Stimulated activated naive CD4-positive, alpha-beta T cell treated with Interleukin-2 at 50 U/mL for 16 hours (primary cell): ENCODE data around the gene SATB2.

ENCODE experiments used
- DNase-seq: peaks from one replicate; lab custom pipeline; 2025; lab: John Stamatoyannopoulos, UW

The SATB2 gene

DNA sequence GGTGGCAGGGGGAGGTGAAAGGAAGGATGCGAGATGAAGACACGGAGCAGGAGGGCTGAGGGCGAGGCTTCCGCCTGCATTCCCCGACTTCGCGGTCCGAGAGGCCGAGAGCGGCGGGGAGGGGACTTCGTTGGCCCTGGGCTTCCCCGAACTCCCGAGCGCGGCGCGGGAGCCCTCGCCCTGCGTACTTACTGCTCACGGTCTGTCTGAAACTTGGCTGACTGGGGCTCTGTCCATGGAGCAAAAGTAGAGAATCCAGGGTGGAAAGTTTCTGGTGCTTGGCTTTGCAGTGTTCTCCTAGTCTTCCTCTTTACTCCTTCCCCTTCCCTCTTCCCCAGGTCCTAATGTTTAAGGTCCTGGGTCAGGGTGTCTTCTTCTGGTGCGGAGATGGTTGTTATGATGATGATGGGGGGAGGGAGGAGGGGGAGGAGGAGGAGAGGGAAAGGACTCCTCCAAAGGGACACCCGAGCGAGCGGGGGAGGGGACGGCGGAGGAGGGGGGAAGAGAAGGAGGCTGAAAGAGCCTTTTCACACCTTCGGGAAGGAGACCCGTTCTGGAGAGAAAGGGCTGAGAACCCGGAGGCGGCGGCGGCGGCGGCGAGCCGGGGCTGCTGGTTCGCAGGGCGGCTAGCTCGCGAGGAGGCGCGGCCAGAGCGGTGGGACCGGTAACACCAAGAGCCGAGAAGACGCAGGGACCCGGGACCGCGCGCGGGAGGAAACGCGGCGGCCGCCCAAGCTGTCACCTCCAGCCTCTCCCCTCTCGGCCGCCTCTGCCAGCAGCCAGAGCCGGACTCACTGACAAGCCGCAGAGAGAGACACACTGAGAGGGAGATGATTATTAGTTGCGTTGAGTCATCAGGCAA, at the start of gene SATB2:
Gene SATB2 (minus strand): TSS at position 793 of the 862 bp plus-strand sequence. CDS start 1,902 bp downstream, outside the sequence.
- peak; percentile 25 for DNase-seq

DNA sequence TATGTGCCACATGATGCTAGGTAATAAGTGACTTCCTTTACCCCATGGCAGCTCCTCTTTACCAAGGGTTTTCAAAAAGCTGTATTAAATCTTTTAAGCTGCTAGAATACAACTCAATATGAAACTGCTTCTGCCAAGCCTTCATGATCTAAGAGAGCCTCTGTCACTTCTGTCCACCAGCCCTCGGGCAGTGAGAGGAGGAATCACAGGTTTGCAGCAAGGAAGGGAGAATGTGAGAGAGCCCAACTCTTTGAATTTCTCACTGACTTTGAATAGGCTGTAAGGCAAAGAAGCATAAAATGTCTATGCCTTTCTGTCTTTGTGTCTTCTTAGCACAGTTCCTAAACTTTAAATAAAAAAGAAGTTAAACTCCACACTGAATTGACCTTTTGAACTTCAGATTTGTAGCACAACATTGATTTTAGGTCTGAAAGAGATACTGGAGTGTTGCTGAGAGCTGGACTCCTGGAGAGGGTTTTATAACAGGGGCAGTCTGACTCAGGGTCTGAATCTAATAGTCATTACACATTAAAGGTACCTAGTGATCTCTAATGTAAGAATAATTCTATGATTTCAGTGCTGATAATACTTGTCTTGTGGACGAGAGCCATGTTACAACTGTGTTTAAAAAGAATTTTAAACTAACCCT, 48.1 kb upstream of the SATB2 start:
- DNase-seq, result no peak

DNA sequence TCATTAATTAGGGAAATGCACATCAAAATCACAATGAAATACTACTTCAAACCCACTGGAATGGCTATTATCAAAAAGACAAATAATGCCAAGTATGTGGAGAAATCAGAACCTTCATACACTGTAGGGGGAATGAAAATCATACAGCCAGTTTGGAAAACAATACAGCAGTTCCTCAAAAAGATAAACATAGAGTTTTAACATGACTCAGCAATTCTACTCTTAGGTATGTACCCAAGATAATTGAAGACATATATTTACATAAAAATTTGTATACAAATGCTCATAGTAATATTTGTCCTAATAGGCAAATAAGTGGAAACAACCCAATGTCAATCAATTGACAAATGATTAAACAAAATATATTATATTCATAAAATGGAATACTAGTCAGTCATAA, 45.4 kb upstream of the SATB2 start:
- DNase-seq, result no peak

DNA sequence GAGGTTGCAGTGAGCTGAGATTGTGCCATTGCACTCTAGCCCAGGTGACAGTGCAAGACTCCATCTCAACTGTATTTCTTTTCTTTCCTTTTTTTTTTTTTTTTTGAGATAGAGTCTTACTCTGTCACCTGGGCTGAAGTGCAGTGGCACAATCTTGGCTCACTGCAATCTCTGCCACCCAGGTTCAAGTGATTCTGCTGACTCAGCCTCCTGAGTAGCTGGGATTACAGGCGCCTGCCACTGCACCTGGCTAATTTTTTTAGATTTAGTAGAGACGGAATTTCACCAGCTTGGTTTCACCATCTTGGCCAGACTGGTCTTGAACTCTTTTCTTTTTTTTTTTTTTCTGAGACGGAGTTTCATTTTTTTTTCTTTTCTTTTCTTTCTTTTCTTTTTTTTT, 41.3 kb upstream of the SATB2 start:
- no peak for DNase-seq

DNA sequence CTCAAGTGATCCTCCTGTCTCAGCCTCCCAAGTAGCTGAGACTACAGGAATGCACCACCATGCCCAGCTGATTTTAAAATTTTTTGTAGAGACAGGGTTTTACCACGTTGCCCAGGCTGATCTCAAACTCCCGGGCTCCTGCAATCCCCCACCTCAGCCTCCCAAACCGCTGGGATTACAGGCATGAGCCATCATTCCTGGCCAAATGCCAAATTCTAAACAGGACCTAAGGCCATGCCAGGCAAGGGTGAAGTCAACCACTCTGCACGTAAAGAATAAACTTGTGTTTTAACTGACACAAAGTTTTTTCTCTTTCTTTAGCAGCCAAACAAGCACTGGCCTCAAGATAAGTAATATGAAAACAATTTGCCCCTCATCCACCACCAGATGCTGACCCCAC, 37.4 kb upstream of the SATB2 start:
- no peak for DNase-seq

DNA sequence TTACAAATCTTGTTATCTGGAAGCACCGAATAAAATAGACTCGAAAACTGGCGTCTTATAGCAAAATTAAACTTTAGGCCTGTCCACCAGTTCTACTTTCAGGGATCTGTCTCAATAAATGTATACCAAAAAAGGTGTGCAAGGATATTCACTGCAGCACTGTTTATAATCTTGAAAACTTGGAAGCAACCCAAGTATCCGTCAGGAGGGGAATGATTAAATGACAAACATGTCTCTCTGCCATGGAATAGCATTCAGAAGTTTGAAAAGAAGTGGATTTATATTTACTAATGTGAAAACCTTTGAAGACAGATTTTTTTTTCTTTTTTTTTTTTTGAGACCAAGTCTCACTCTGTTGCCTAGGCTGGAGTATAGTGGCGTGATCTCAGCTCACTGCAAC, 32.3 kb upstream of the SATB2 start:
- DNase-seq, result no peak

DNA sequence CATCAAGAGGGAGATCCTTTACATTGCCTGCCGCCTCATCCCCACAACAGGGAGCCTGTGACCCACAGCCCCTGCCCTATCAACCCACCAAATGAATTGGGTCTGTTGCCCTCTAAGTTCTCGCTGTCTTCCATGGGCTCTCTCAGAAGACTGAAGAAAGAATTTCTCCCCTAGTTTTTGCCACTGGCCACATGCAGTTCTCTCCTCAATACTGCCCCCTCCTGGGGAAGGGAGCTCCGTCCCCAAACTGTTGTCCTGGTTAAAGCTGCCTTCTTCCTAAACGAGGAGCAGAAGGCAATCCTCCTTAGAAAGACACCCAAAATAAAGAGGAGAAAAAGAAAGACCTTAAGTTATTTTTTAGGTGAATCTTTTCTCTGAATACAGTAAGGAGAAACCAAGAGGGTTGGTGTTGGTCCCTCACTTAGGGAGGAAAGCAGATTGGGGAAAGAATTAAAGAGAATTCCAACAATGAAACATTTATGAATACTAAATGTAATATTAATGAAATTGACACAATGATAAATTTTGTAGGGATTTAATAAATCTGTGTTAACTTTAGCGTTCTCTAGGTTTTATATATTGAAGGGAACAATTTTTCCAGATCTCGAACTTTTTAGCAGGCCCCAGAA, 31.1 kb upstream of the SATB2 start:
- DNase-seq, result peak; percentile 14

DNA sequence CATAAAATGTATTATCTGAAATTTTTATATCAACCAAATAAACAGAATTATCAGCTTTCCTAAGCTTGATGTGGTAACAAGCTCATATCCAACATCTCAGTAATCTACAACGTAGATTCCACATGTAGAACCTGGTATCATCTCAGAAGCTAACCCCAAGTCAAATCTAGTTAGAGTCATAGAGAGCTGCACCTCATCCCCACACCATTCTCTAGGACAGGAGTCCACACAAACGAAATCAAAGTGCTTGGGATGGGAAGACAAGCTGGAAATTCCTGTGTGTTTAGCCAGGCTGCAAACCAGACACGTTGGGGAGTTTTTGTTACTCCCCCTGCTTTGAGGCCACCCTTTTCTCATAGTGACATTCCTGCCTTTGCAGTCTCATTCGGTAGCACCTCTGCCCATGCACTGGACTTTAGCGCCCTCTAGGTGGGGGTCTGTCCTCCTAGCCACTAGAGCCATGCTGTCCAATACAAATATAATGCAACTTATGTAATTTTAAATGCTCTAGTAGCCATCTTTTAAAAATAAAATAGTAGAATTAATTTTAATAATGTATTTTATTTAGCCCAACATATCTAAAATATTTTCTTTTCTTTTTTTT, 28.1 kb upstream of the SATB2 start:
- no peak for DNase-seq

DNA sequence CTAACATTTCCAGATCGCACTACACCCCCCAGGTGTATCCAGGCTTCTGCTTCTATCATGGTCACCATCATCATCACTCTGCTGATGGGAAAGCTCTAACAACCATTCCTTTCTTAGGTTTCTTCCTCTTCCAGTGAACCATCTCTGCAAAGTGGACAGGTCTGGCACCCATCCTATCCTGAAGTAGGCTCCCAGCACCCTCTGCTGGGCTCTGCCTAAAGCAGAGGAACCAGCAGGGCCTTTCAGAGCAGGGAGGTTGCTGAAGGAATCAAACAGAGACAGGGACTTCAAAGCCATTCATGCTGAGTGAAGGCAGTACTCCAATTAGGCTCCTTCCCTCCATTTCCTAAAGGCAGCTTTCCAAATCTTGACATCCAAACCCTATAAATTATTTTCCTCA, 27.2 kb upstream of the SATB2 start:
- DNase-seq, result no peak

DNA sequence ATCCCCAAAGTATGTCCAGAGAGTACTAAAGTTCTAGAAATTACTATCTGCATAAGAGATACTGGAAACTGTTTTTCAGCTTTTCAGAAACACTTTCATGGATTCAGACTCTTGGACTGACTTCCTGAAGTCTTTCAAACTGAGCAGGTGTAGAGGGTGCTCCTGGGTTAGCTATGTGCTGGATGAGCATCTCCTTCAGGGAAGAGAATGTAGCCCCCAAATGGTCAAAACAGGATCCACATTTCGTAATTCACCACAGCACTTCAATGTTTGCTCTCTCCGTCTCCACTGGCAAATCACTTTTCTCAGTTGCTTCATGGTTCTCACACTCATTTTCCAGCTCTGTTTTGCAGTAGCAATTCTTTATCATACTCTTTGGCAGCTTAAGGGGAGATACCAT, 23.2 kb upstream of the SATB2 start:
- DNase-seq, result no peak

DNA sequence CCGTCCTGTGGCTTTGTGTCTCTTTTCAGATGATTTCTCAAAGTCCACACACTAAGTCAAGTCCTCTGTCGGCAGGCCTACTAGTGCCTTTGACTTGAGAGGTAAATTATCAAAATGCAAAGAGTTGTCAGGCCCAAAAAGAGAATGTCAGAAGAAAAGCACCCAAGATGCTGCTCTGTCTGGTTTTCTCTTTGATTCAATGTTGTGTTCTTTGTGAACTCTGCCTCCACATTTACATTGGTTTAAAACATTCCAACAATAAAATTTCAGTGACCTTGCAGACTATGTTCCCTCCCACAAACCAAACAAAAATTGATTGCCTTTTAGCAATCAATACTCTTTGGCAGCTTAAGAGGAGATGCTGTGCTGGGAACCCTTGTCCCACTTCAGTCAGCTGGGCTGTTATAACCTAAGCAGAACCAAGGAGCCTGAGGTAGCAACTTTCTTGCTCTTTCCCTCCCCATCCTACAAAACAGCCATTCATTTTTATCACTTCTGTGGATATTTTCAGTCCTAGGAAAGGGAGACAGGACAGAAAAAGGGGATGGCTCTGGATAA, 19.6 kb upstream of the SATB2 start:
- DNase-seq, result no peak

DNA sequence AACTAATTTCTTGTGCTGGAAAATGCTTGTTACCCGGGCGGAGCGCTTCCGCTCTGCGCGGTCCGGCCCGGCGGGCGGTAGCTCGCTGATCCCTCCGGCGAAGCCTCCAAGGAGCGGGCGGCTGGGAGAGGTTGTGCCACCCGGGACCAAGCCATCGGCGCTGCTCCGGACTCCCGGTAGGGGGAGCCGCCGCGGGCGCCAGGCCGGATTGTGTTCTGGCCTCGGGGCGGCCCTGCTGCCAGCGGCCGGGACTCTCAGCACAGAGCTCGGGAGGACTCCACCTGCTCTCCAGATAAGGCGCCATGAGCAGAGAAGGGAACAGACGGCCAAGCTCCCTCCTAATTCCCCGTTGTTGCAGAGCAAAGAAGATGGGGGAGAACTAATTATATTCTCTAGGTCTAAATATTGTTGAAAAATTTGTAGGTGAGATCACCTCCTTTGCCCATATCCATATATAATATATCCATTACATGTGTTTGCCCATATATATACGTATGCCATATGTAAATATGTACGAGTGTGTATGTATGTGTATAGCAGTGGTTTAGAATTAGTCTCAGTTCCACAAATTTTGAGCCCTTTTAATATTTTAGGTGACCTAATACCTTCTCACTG, 13.8 kb upstream of the SATB2 start:
- DNase-seq, result no peak

DNA sequence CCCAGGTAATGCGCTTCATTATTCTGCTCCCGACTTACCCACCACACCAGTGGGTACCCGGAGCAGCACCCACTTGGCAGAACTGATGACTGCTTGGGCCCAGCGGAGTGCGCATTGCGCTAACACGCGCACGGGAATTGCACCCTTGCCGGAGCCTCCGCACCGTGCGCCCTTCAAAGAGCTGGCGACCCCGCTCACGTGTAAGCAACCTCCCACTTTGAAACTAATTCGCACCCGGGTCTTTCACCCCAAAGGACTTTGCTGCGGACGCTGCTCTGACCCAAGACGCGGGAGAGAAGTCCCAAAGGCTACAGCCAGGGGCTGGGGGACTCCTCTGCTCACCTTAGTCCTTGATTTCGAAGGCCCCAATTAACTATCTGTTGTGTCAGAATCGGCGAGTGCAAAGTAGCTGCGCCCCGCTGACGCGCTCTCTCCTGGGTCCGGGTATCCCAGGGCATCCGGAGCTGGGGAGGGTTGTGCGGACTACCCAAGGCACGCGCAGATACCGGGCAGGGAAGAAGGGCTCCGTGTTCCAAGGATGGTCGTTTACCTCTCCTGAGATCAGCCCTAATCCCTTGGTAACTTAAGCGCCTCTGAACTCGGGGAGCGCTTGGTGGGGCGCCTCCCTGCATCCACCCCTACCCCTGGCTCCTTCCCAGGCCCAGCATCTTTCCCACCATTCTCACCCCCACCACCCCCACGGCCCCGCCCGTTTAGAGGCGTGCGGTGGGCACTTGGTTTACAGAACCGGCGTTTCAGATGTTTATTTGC, 13.1 kb upstream of the SATB2 start:
- DNase-seq, result no peak

DNA sequence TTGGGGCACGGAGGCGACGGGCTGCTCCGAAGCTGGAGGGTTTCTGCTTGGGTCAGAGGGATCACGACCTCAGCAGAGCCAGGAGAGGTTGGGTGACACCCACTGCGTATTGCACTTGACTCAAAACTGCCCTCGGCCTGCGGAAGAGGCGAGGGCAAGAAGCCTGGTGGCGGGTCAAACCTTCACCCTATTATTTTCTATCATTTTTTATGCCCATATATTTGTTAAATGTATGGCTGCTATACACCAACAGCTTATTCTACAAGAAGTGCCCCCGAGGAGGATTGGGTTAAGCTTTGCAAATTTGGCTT, 12.6 kb upstream of the SATB2 start:
- no peak for DNase-seq

DNA sequence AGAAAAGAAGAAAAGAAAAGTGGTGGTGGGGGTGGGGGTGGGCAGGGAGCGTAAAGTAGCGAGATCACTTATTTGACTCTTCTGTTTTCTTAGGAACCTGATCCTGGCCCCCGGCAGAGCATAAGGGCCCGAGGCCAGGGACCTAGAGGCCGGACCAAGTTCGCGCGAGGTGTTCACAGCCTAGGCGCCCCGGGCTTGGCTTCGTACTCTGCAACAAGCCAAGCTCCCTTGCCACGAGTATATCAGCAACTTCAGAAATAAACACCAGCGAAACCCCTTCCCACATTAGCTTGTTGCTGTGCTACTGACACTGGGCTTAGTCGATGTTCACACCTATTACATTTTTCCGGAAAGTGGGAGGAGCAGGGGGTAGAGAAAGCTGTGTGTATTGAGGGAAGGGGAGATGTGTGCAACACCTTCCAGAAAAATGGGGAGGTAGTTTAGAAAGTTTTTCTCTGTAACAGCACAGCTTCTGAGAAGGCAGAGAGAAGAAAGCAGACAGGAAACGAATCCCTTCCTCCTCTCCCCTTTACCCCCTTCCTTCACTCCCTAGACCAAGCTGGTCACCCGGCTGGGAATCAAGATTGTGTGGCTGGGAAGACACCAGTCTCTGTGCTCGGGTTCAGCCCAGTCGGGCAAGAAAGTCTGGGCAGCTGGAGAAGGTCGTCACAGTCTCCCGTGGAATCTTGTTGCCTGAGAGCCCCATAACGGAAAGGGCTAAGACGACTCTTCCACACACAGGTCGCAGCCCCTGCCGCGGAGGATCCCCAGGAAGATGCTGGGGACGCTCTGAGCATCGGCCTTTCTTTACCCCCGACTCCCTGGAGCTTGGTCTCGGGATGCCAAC, 12.0 kb upstream of the SATB2 start:
- no peak for DNase-seq

DNA sequence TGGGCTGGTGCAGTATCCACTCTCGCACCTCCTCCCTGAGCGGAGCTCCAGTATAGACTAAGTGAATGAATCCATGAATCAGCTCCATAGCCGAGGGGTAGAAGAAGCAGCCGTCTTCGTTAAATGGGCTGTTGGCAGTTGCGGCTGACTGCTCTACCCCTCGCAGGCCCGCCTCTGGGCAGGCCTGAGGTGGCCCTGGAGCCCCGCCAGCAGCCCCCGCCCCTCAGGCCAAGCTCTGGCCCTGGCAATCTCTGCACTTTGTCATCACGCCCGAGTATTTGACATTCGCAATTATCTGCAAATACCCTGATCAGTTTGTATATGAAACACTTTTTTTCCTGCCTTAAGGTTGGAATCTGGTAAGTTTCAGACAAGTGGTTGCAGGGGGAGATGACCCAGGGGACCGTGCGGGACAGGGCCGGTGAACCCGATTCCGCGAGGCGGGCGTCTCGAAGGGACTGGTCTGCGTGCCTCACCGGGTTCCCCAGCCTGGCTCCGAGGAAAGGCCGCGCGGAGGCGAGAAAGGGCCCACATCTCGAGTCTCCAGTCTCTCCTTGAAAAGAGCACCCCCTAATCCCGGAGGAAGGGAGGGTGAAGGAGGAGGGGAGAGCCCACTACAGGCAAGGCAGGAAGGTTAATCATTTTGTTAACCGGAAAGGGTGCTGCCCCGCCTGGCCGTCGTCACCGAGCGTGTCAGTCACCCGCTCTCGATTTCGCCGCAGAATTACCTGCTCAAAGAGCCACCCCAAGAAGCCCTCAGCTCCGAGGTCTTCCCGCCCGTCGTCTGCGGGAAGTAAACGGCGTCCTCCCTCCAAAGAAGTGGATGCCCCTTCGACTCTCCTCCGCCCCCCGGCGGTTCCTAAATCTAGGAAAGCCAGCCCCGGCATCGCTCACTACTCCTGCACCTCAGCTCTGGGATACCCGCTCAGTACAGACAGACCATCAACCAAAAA, 11.1 kb upstream of the SATB2 start:
- no peak for DNase-seq

DNA sequence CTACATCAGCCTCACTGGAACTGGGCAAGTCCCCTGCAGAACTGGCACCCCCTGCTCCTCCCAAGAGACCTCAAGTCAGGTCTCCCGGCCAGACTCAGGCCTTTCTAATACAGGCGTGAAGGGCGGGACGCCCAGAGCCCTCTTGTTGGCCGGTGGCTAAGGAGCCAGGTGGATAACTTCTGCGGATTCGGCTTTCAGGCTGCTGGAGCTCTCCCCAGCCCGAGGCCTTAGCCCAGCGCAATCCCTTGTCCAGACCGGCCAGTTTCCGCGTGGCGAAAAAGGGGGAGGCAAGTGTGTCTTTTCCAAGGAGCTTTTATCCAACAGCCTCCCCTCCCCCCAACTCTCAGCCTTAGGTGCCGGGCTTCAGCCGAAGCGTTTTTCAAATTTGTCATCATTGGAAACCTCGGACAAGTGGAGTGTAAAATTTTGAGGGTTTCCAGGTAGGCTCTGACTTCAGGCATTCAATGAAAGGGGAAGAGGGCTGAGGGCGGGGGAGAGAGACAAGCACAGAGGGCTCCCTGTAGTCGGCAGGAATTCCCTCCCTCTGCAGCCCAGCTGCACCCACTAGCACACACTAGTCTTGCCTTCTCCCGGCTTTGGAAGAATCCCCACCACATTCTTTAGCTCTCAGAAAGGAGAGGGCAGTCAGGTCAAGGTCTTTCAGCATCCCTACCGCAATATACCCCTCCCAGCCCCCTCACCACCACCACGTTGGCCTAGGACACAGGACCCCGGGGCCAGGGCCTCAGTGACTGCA, 9.5 kb upstream of the SATB2 start:
- no peak for DNase-seq

DNA sequence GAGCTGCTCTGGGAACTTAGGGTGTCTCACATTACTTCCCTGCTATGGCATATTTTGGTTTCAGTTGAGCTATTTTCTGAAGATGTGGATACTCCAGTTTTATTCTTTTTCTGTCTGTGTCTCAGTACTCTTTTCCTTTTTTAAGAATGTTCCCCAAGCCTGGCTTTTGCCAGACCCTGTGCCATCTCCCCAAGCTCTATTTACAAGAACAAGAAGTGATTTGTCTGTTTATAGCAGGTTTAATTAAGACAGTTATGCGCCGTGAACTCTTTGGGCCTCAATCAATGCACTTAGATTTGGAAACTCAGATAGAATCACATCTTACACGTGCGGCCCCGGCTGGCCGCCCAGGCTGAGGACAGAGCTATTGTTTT, 8.9 kb upstream of the SATB2 start:
- DNase-seq, result no peak
